K562 (cell line): ENCODE data around the gene CD9.

Experiments
- CREB1 ChIP-seq, 2 experiments: sonication (generic) in 1 of 2; formaldehyde crosslinking in 1 of 2; IDR thresholded peaks; 2 replicates each; pipeline versions ENCODE4 v1.6.1 to v1.8.0; 2012 to 2022; ENCODE audit warnings: inconsistent platforms in 1 of 2, mild to moderate bottlenecking in 1 of 2, missing genetic modification reagents in 1 of 2, moderate library complexity in 1 of 2
- E2F8 ChIP-seq: fragments of 450-650 bp; IDR thresholded peaks from 2 replicates; pipeline ENCODE4 v1.7.1; 2018; ENCODE audit warnings: mild to moderate bottlenecking, low read depth; ENCODE audit not compliant: partially characterized antibody
- HDAC6 ChIP-seq: IDR thresholded peaks from 2 replicates; pipeline ENCODE4 v1.6.1; 2012; ENCODE audit warnings: low read depth, mild to moderate bottlenecking, control low read depth, inconsistent platforms, low read length, moderate library complexity
- HMG20B ChIP-seq: fragments of 250-450 bp; sonication (Bioruptor Pico); IDR thresholded peaks from 2 replicates; pipeline ENCODE4 v1.5.0; 2021; ENCODE audit warnings: mild to moderate bottlenecking
- KAT7 ChIP-seq: sonication (generic); formaldehyde crosslinking; IDR thresholded peaks from 2 replicates; pipeline ENCODE4 v1.8.0; 2022; ENCODE audit warnings: missing genetic modification reagents, mild to moderate bottlenecking, borderline replicate concordance
- KAT8 ChIP-seq: fragments of 450-650 bp; IDR thresholded peaks from 2 replicates; pipeline ENCODE4 v1.6.1; 2016; ENCODE audit warnings: low read depth, mild to moderate bottlenecking
- STAT5B ChIP-seq: fragments of 250-450 bp; sonication (Bioruptor Pico); IDR thresholded peaks from 2 replicates; pipeline ENCODE4 v1.8.0; 2021; ENCODE audit warnings: mild to moderate bottlenecking, inconsistent platforms
- ZKSCAN1 ChIP-seq: fragments of 150-350 bp; IDR thresholded peaks from 2 replicates; pipeline ENCODE4 v1.6.1; 2016; ENCODE audit warnings: low read depth, low read length
- ZNF551 ChIP-seq: fragments of 250-450 bp; sonication (Bioruptor Pico); IDR thresholded peaks from 2 replicates; pipeline ENCODE4 v1.5.0; 2021; ENCODE audit warnings: mild to moderate bottlenecking, moderate library complexity
- TF ChIP-seq, protein P1 (sequence below): fragments of 450-650 bp; formaldehyde crosslinking; IDR thresholded peaks from 2 replicates; pipeline ENCODE4 v1.4.0; 2020; ENCODE audit warnings: mild to moderate bottlenecking, mixed read lengths
- TF ChIP-seq, protein P2 (sequence below), 3 experiments: IDR thresholded peaks in 2 of 3; conservative IDR thresholded peaks in 1 of 3; 2 replicates each; pipeline ENCODE4 v1.5.1; 2011 to 2012; ENCODE audit warnings: low read length in 3 of 3, mild to moderate bottlenecking in 3 of 3, control low read depth in 2 of 3, improper control_type of control experiment in 1 of 3, inconsistent platforms in 1 of 3, low read depth in 1 of 3, mixed read lengths in 1 of 3, moderate library complexity in 1 of 3; ENCODE audit not compliant: insufficient read depth in 2 of 3
- TF ChIP-seq, protein P3 (sequence below): fragments of 250-450 bp; sonication (Bioruptor Pico); IDR thresholded peaks from 2 replicates; pipeline ENCODE4 v1.4.0; 2020; ENCODE audit warnings: mild to moderate bottlenecking, moderate library complexity

- TF ChIP-seq HDAC6 (no peak), KAT8 (no peak), ZNF551 (CRISPR knock-in tag) (no peak), HMG20B (no peak), E2F8 (no peak), STAT5B (CRISPR knock-in tag) (no peak), ZKSCAN1 (no peak), CREB1 (IDR thresholded peaks at IDR 0.05) (no peak), CREB1 (CRISPR knock-in tag; IDR thresholded peaks at IDR 0.05) (no peak), KAT7 (CRISPR knock-in tag) (no peak)
- TF ChIP-seq, protein P1, sequence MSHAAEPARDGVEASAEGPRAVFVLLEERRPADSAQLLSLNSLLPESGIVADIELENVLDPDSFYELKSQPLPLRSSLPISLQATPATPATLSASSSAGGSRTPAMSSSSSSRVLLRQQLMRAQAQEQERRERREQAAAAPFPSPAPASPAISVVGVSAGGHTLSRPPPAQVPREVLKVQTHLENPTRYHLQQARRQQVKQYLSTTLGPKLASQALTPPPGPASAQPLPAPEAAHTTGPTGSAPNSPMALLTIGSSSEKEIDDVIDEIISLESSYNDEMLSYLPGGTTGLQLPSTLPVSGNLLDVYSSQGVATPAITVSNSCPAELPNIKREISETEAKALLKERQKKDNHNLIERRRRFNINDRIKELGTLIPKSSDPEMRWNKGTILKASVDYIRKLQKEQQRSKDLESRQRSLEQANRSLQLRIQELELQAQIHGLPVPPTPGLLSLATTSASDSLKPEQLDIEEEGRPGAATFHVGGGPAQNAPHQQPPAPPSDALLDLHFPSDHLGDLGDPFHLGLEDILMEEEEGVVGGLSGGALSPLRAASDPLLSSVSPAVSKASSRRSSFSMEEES = no peak
- TF ChIP-seq, protein P2, sequence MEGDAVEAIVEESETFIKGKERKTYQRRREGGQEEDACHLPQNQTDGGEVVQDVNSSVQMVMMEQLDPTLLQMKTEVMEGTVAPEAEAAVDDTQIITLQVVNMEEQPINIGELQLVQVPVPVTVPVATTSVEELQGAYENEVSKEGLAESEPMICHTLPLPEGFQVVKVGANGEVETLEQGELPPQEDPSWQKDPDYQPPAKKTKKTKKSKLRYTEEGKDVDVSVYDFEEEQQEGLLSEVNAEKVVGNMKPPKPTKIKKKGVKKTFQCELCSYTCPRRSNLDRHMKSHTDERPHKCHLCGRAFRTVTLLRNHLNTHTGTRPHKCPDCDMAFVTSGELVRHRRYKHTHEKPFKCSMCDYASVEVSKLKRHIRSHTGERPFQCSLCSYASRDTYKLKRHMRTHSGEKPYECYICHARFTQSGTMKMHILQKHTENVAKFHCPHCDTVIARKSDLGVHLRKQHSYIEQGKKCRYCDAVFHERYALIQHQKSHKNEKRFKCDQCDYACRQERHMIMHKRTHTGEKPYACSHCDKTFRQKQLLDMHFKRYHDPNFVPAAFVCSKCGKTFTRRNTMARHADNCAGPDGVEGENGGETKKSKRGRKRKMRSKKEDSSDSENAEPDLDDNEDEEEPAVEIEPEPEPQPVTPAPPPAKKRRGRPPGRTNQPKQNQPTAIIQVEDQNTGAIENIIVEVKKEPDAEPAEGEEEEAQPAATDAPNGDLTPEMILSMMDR (IDR thresholded peaks at IDR 0.05 in 2 of 3, conservative IDR thresholded peaks at IDR 0.05 in 1 of 3; ENCODE audit: insufficient read depth in 2 of 3, low read depth in 1 of 3, low read length in 3 of 3) = no peak
- TF ChIP-seq, protein P3, sequence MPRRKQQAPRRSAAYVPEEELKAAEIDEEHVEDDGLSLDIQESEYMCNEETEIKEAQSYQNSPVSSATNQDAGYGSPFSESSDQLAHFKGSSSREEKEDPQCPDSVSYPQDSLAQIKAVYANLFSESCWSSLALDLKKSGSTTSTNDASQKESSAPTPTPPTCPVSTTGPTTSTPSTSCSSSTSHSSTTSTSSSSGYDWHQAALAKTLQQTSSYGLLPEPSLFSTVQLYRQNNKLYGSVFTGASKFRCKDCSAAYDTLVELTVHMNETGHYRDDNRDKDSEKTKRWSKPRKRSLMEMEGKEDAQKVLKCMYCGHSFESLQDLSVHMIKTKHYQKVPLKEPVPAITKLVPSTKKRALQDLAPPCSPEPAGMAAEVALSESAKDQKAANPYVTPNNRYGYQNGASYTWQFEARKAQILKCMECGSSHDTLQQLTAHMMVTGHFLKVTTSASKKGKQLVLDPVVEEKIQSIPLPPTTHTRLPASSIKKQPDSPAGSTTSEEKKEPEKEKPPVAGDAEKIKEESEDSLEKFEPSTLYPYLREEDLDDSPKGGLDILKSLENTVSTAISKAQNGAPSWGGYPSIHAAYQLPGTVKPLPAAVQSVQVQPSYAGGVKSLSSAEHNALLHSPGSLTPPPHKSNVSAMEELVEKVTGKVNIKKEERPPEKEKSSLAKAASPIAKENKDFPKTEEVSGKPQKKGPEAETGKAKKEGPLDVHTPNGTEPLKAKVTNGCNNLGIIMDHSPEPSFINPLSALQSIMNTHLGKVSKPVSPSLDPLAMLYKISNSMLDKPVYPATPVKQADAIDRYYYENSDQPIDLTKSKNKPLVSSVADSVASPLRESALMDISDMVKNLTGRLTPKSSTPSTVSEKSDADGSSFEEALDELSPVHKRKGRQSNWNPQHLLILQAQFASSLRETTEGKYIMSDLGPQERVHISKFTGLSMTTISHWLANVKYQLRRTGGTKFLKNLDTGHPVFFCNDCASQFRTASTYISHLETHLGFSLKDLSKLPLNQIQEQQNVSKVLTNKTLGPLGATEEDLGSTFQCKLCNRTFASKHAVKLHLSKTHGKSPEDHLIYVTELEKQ (CRISPR knock-in tag) = no peak
These were observed 20.9 kb downstream of the CD9 start for GRCh38 chr12:6221146-6221545.
